GM23248 (cell line): ENCODE data around the gene ATP6V1E1.

Experiments
- EZH2 ChIP-seq: fragments of 200-600 bp; sonication (generic); IDR thresholded peaks from 2 replicates; pipeline ENCODE4 v1.6.1; 2018; ENCODE audit warnings: antibody characterized with exemption, mild to moderate bottlenecking; ENCODE audit not compliant: insufficient read depth, poor library complexity, severe bottlenecking
- EZH2phosphoT487 ChIP-seq: fragments of 200-600 bp; sonication (generic); IDR thresholded peaks from 2 replicates; pipeline ENCODE4 v1.6.1; 2018; ENCODE audit warnings: antibody characterized with exemption, moderate library complexity, mild to moderate bottlenecking, low read depth; ENCODE audit not compliant: insufficient read depth

DNA sequence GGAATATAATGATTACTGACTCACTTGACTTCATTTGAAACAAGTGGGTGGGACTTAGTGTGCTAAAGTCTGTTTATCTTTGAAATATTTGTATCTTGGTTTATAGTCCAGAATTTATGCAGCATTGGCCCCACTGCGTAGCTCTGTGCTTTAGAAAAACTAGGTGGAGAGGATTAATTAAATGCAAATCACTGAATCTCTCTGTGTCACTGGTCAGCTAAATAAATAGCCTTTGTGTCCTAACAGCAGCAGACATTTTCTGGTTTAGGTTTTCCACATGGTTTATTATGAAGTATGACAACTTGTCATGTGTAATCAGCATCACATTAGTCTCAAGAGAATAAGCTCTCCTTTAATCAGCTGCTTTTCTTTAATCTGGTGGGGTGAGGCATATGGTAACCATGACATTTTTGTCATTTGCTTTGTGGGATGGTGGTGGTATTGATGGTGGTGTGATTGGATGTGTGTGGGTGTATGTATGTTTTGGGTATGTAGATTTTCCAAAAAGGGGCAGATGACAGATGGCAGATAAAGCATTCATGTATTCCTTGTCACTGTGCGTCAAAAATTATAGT is 44.0 kb upstream of the ATP6V1E1 start:
- TF ChIP-seq EZH2phosphoT487, result no peak
- TF ChIP-seq EZH2, result no peak
